Mammary epithelial cell (primary cell): ENCODE data around the gene PKHD1.

Experiments
- EZH2 ChIP-seq: IDR thresholded peaks from 2 replicates; pipeline ENCODE4 v1.6.1; 2012; ENCODE audit warnings: low read length, inconsistent platforms, borderline replicate concordance
- TF ChIP-seq, protein P1 (sequence below), 2 donors: IDR thresholded peaks in 1 of 2; conservative IDR thresholded peaks in 1 of 2; 2 replicates each; pipeline ENCODE4 v1.5.1; 2011 to 2012; ENCODE audit warnings: inconsistent platforms in 2 of 2, low read length in 2 of 2, mild to moderate bottlenecking in 2 of 2, control low read depth in 1 of 2, low read depth in 1 of 2; ENCODE audit not compliant: insufficient read depth in 1 of 2; ENCODE audit errors: extremely low read depth in 1 of 2

DNA sequence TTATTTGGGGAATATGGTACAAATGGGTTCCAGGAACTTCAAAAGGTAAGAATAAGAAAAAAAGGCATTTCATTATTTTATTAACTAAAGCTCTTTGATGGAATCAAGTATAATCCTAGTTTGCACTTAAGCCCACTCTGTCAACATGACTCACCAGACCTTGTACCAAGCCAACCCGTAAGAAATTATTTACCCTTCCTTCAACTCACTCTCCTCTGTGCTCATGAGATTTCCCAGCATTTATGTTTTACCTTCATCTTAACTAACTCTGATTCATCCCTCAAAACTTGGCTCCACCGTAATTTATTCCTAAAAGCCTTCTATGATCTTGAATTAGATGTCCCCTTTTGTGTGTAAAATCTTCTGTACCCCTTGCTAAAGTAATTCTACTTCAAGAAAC lies 308.7 kb downstream of the PKHD1 start:
- TF ChIP-seq, protein P1, sequence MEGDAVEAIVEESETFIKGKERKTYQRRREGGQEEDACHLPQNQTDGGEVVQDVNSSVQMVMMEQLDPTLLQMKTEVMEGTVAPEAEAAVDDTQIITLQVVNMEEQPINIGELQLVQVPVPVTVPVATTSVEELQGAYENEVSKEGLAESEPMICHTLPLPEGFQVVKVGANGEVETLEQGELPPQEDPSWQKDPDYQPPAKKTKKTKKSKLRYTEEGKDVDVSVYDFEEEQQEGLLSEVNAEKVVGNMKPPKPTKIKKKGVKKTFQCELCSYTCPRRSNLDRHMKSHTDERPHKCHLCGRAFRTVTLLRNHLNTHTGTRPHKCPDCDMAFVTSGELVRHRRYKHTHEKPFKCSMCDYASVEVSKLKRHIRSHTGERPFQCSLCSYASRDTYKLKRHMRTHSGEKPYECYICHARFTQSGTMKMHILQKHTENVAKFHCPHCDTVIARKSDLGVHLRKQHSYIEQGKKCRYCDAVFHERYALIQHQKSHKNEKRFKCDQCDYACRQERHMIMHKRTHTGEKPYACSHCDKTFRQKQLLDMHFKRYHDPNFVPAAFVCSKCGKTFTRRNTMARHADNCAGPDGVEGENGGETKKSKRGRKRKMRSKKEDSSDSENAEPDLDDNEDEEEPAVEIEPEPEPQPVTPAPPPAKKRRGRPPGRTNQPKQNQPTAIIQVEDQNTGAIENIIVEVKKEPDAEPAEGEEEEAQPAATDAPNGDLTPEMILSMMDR (conservative IDR thresholded peaks at IDR 0.05 in 1 of 2, IDR thresholded peaks at IDR 0.05 in 1 of 2; ENCODE audit: extremely low read depth in 1 of 2, insufficient read depth in 1 of 2, low read depth in 1 of 2, low read length in 2 of 2), result no peak
- no peak for TF ChIP-seq EZH2
